NK-92 (cell line): ENCODE data around the gene OMD.

Experiments used
- DNase-seq: peaks from one replicate; lab custom pipeline; 2025; ENCODE audit not compliant: unreplicated experiment; lab: John Stamatoyannopoulos, UW

Gene OMD

GRCh38 chr9:92373167-92373566 is 51.1 kb downstream of the OMD start:
- DNase-seq = no peak

GRCh38 chr9:92369075-92369474 is 55.2 kb downstream of the OMD start:
- no peak for DNase-seq
